IgD-negative memory B cell (primary cell): Measurements from ENCODE around the gene PSMA6. TPM values are rescaled to one million over a fixed set of nuclear protein-coding genes. Genes with fewer than 3 reads are reported as not detected.
"Not testable (repeated sequence)": the region's sequence is repeated elsewhere in the genome, so short reads cannot be mapped to it uniquely, and the experiment has no call there.

ENCODE experiments used
- H3K27ac Mint-ChIP-seq, 3 donors: one replicate each; pipeline ENCODE4 v1.8.0; 2020 to 2022; ENCODE audit warnings: mild to moderate bottlenecking in 3 of 3, mixed read lengths in 3 of 3, moderate library complexity in 1 of 3
- H3K27me3 Mint-ChIP-seq: one replicate; pipeline ENCODE4 v1.8.0; 2021; ENCODE audit warnings: mixed read lengths
- H3K36me3 Mint-ChIP-seq: one replicate; pipeline ENCODE4 v1.8.0; 2020; ENCODE audit warnings: mild to moderate bottlenecking, mixed read lengths
- H3K4me1 Mint-ChIP-seq, 3 donors: one replicate each; pipeline ENCODE4 v1.8.0; 2020 to 2022; ENCODE audit warnings: mixed read lengths in 3 of 3, mild to moderate bottlenecking in 1 of 3
- H3K4me3 Mint-ChIP-seq, 4 donors: one replicate each; pipeline ENCODE4 v1.8.0; 2020 to 2022; ENCODE audit warnings: mild to moderate bottlenecking in 4 of 4, mixed read lengths in 4 of 4, moderate library complexity in 3 of 4
- H3K9me3 Mint-ChIP-seq, 3 donors: one replicate each; pipeline ENCODE4 v1.8.0; 2020 to 2021; ENCODE audit warnings: mixed read lengths in 3 of 3, mild to moderate bottlenecking in 1 of 3
- polyA plus RNA-seq: library from polyadenylated mRNA; unstranded; fragments of 300-500 nt; fragmentation: Illumina TruSeq; gene quantifications from one replicate; pipeline ENCODE4 v1.2.3, GENCODE V29; 2021

The PSMA6 gene
- 210 TPM for polyA plus RNA-seq

GRCh38 chr14:35292051-35292769 is at the start of gene PSMA6:
Gene PSMA6, plus strand, starts transcription at chr14:35292382. Its CDS starts 95 bp downstream, at chr14:35292477.
- Mint-ChIP-seq H3K27me3 (no peaks in the 10 kb centered on the region), H3K4me1 (peaks cover 21 to 38% (median 32%) of the 10 kb centered on the region in 3 donors), H3K27ac (peak within 1 kb of the TSS; percentile 85 to 98 (median 96)), H3K9me3 (no peaks in the 10 kb centered on the region), H3K4me3 (peak within 1 kb of the TSS; percentile 93 to 98 (median 97)), H3K36me3 (no peaks in the 10 kb centered on the region)

- no peaks in the 10 kb centered on the region for H3K9me3 Mint-ChIP-seq
- H3K27ac Mint-ChIP-seq, result peak overlapping the region in 1 of 3 donors; percentile 33
- no peaks in the 10 kb centered on the region for H3K27me3 Mint-ChIP-seq
- H3K36me3 Mint-ChIP-seq, result peaks cover 4% of the 10 kb centered on the region
- H3K4me1 Mint-ChIP-seq, result peaks cover 0 to 1% (median 0%) of the 10 kb centered on the region in 3 donors
- no peak overlapping the region for H3K4me3 Mint-ChIP-seq
Measured at GRCh38 chr14:35242599-35243311, 49.4 kb upstream of the PSMA6 start.

- H3K9me3 Mint-ChIP-seq, result no peaks in the 10 kb centered on the region
- H3K27ac Mint-ChIP-seq, result no peak overlapping the region
- no peaks in the 10 kb centered on the region for H3K27me3 Mint-ChIP-seq
- H3K36me3 Mint-ChIP-seq, result peaks cover 4% of the 10 kb centered on the region
- no peak overlapping the region for H3K4me3 Mint-ChIP-seq
- peaks cover 0 to 5% (median 0%) of the 10 kb centered on the region in 3 donors for H3K4me1 Mint-ChIP-seq
Measured at GRCh38 chr14:35243956-35244355, 48.2 kb upstream of the PSMA6 start.

- no peaks in the 10 kb centered on the region for H3K27me3 Mint-ChIP-seq
Measured at GRCh38 chr14:35244542-35244941, 47.6 kb upstream of the PSMA6 start.

GRCh38 chr14:35245051-35245450 is 47.1 kb upstream of the PSMA6 start:
- no peak overlapping the region for H3K4me3 Mint-ChIP-seq
- no peaks in the 10 kb centered on the region for H3K9me3 Mint-ChIP-seq
- H3K4me1 Mint-ChIP-seq, result peaks cover 0 to 5% (median 0%) of the 10 kb centered on the region in 3 donors
- H3K27me3 Mint-ChIP-seq, result no peaks in the 10 kb centered on the region
- peaks cover 4% of the 10 kb centered on the region for H3K36me3 Mint-ChIP-seq
- no peak overlapping the region for H3K27ac Mint-ChIP-seq

More at GRCh38 chr14:35244542-35244941, 47.6 kb upstream of the PSMA6 start:
- Mint-ChIP-seq H3K4me1 (peaks cover 0 to 5% (median 0%) of the 10 kb centered on the region in 3 donors), H3K4me3 (no peak overlapping the region), H3K9me3 (no peaks in the 10 kb centered on the region), H3K27ac (no peak overlapping the region), H3K36me3 (peaks cover 4% of the 10 kb centered on the region)

- Mint-ChIP-seq H3K27me3 (no peaks in the 10 kb centered on the region), H3K4me3 (no peak overlapping the region), H3K4me1 (peaks cover 0 to 12% (median 0%) of the 10 kb centered on the region in 3 donors), H3K27ac (no peak overlapping the region), H3K36me3 (peaks cover 12% of the 10 kb centered on the region), H3K9me3 (no peaks in the 10 kb centered on the region)
Measured at GRCh38 chr14:35247777-35248475, 44.3 kb upstream of the PSMA6 start.

- peaks cover 0 to 12% (median 0%) of the 10 kb centered on the region in 3 donors for H3K4me1 Mint-ChIP-seq
- H3K36me3 Mint-ChIP-seq, result peaks cover 12% of the 10 kb centered on the region
- H3K27ac Mint-ChIP-seq, result no peak overlapping the region
- no peaks in the 10 kb centered on the region for H3K27me3 Mint-ChIP-seq
- H3K4me3 Mint-ChIP-seq, result no peak overlapping the region
- no peaks in the 10 kb centered on the region for H3K9me3 Mint-ChIP-seq
Measured at GRCh38 chr14:35248476-35248788, 43.8 kb upstream of the PSMA6 start.

- H3K4me1 Mint-ChIP-seq, result peaks cover 0 to 18% (median 0%) of the 10 kb centered on the region in 3 donors
- no peak overlapping the region for H3K27ac Mint-ChIP-seq
- no peaks in the 10 kb centered on the region for H3K27me3 Mint-ChIP-seq
- peaks cover 12% of the 10 kb centered on the region for H3K36me3 Mint-ChIP-seq
- H3K4me3 Mint-ChIP-seq, result no peak overlapping the region
- no peaks in the 10 kb centered on the region for H3K9me3 Mint-ChIP-seq
Measured at GRCh38 chr14:35250319-35250718, 41.9 kb upstream of the PSMA6 start.

- no peak overlapping the region for H3K27ac Mint-ChIP-seq
- H3K4me1 Mint-ChIP-seq, result peaks cover 0 to 18% (median 0%) of the 10 kb centered on the region in 3 donors
- peaks cover 9% of the 10 kb centered on the region for H3K36me3 Mint-ChIP-seq
- H3K27me3 Mint-ChIP-seq, result no peaks in the 10 kb centered on the region
- H3K9me3 Mint-ChIP-seq, result no peaks in the 10 kb centered on the region
- no peak overlapping the region for H3K4me3 Mint-ChIP-seq
Measured at GRCh38 chr14:35252451-35252868, 39.7 kb upstream of the PSMA6 start.

- not testable (repeated sequence) for H3K27ac Mint-ChIP-seq, H3K4me3 Mint-ChIP-seq, H3K27me3 Mint-ChIP-seq, H3K9me3 Mint-ChIP-seq, H3K36me3 Mint-ChIP-seq
- peaks cover 0 to 15% (median 0%) of the 10 kb centered on the region in 3 donors for H3K4me1 Mint-ChIP-seq
Measured at GRCh38 chr14:35253056-35253455, 39.1 kb upstream of the PSMA6 start.

- not testable (repeated sequence) for H3K9me3 Mint-ChIP-seq, H3K36me3 Mint-ChIP-seq, H3K4me3 Mint-ChIP-seq, H3K27me3 Mint-ChIP-seq
- H3K4me1 Mint-ChIP-seq, result peaks cover 0 to 14% (median 0%) of the 10 kb centered on the region in 3 donors
- H3K27ac Mint-ChIP-seq, result peak overlapping the region in 1 of 3 donors; percentile 14
Measured at GRCh38 chr14:35254034-35254622, 38.1 kb upstream of the PSMA6 start.

GRCh38 chr14:35254736-35255135 is 37.4 kb upstream of the PSMA6 start:
- peaks cover 0 to 14% (median 0%) of the 10 kb centered on the region in 3 donors for H3K4me1 Mint-ChIP-seq
- H3K9me3 Mint-ChIP-seq, result no peaks in the 10 kb centered on the region
- H3K27me3 Mint-ChIP-seq, result no peaks in the 10 kb centered on the region
- peaks cover 11% of the 10 kb centered on the region for H3K36me3 Mint-ChIP-seq
- peak overlapping the region in 1 of 3 donors; percentile 14 for H3K27ac Mint-ChIP-seq
- H3K4me3 Mint-ChIP-seq, result no peak overlapping the region

- no peaks in the 10 kb centered on the region for H3K9me3 Mint-ChIP-seq
- no peak overlapping the region for H3K4me3 Mint-ChIP-seq
- H3K4me1 Mint-ChIP-seq, result peaks cover 0 to 10% (median 0%) of the 10 kb centered on the region in 3 donors
- H3K36me3 Mint-ChIP-seq, result peaks cover 8% of the 10 kb centered on the region
- H3K27me3 Mint-ChIP-seq, result no peaks in the 10 kb centered on the region
- no peak overlapping the region for H3K27ac Mint-ChIP-seq
Measured at GRCh38 chr14:35255711-35256110, 36.5 kb upstream of the PSMA6 start.

- no peaks in the 10 kb centered on the region for H3K27me3 Mint-ChIP-seq
- peaks cover 0 to 7% (median 0%) of the 10 kb centered on the region in 3 donors for H3K4me1 Mint-ChIP-seq
- no peaks in the 10 kb centered on the region for H3K9me3 Mint-ChIP-seq
- no peak overlapping the region for H3K4me3 Mint-ChIP-seq
- H3K27ac Mint-ChIP-seq, result peak overlapping the region in 1 of 3 donors; percentile 76
- peaks cover 8% of the 10 kb centered on the region for H3K36me3 Mint-ChIP-seq
Measured at GRCh38 chr14:35257809-35258208, 34.4 kb upstream of the PSMA6 start.

GRCh38 chr14:35258420-35258819 is 33.8 kb upstream of the PSMA6 start:
- Mint-ChIP-seq H3K27ac (peak overlapping the region in 1 of 3 donors; percentile 3), H3K4me3 (no peak overlapping the region), H3K36me3 (peaks cover 10% of the 10 kb centered on the region), H3K4me1 (peaks cover 0 to 7% (median 0%) of the 10 kb centered on the region in 3 donors), H3K9me3 (no peaks in the 10 kb centered on the region), H3K27me3 (no peaks in the 10 kb centered on the region)
